ENCODE measurements around the gene ACAD8. TPM values are rescaled to one million over a fixed set of nuclear protein-coding genes. Genes with fewer than 3 reads are reported as not detected.

ACAD8 gene
- total RNA-seq, 4 donors from 2014 or later = 18.3 to 25.0 (median 21.1) TPM

DNA sequence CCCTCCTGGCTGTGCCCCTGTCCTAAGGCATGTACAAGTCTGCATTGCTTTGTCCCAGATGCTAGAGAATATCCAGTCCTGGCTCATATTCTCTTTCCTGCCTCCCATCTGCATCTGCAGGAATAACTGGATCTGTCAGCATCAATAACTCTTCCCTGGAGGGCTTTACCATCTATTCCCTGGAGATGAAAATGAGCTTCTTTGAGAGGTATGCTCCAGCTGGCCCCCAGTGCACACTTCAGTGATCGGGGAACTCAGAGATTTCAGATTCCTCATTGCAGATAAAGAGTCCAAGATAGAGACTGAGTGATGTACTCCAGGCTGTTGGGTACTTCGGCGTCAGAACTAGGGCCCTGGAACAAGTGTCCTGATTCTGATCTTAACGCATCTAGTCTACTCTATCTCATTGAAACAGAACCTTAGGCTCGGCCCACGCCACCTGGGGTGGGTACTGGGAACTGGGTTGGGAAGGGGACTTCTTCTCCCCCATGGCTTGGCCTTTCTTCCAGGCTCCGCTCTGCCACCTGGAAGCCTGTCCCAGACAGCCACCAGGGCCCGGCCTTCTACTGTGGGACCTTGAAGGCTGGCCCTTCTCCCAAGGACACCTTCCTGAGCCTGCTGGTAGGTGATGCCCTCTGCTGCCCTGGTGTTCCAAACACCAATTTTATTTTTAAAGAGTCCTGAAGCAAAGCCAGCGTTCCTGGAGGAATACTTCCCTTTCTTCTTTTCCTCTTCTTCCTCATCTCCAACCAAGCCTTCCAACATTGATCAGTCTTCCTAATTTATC lies 60.6 kb downstream of the ACAD8 start:
- intact Hi-C loops (cut with DNase I) = no loop called here
- no peak overlapping the region for H3K4me3 ChIP-seq
- 73% methylated on average over 9 of the region's 9 CpGs for WGBS
- H3K27ac ChIP-seq (replicated peaks in 1 of 4) = no peak overlapping the region
- no peaks in the 10 kb centered on the region for H3K4me1 ChIP-seq
- peaks cover 0 to 16% (median 12%) of the 10 kb centered on the region in 4 donors for H3K9me3 ChIP-seq
- H3K27me3 ChIP-seq = peaks cover 0 to 19% (median 0%) of the 10 kb centered on the region in 4 donors
- no peaks in the 10 kb centered on the region for H3K36me3 ChIP-seq
- TF ChIP-seq POLR2AphosphoS5 (IDR thresholded peaks at IDR 0.05) = no peak
- TF ChIP-seq CTCF (IDR thresholded peaks at IDR 0.05) = no peak
- TF ChIP-seq POLR2A (IDR thresholded peaks at IDR 0.05; ENCODE audit: low read depth) = no peak
- TF ChIP-seq EP300 (IDR thresholded peaks at IDR 0.05) = no peak
- no peak for DNase-seq (ENCODE audit: extremely low spot score)

Other genes starting within 250 kb of the ACAD8 start
- gene JAM3, start 184.5 kb upstream of the ACAD8 start, total RNA-seq = 100 to 1,000 TPM in 2 of 4 donors, 10 to 100 TPM in 2; 84.2 to 122 (median 96.5) TPM
- gene NCAPD3, start 29.6 kb upstream of the ACAD8 start, total RNA-seq = 1 to 10 TPM; 6.2 to 9.6 (median 8.8) TPM
- 10 to 100 TPM; 30.2 to 50.2 (median 41.7) TPM for gene VPS26B, start 28.9 kb upstream of the ACAD8 start, total RNA-seq
- 10 to 100 TPM; 34.1 to 59.6 (median 50.2) TPM for gene THYN1, start 216 bp upstream of the ACAD8 start, total RNA-seq
- under 1 TPM in 3 of 4 donors, not detected in 1; 0.29 to 0.42 (median 0.32) TPM for gene GLB1L3, start 22.8 kb downstream of the ACAD8 start, total RNA-seq
- 10 to 100 TPM in 3 of 4 donors, 1 to 10 TPM in 1; 7.1 to 13.1 (median 10.5) TPM for gene GLB1L2, start 78.4 kb downstream of the ACAD8 start, total RNA-seq
- gene B3GAT1, start 158.7 kb downstream of the ACAD8 start, total RNA-seq = under 1 TPM; 0.13 to 0.66 (median 0.35) TPM